Epithelial cell of esophagus (primary cell): ENCODE measurements around the gene NDST1.
"Not testable (repeated sequence)": the region's sequence is repeated elsewhere in the genome, so short reads cannot be mapped to it uniquely, and the experiment has no call there.

Experiments used
- DNase-seq: peaks from one replicate; pipeline ENCODE4 v3.0.0; 2010; ENCODE audit warnings: low read depth
- H3K4me3 ChIP-seq: 2 replicates; pipeline ENCODE4 v1.5.1; 2011; ENCODE audit warnings: mild to moderate bottlenecking, low read length, control low read depth
- CTCF ChIP-seq: IDR thresholded peaks from 2 replicates; pipeline ENCODE4 v1.5.1; 2011; ENCODE audit warnings: low read depth, mild to moderate bottlenecking, low read length, control low read depth, inconsistent platforms; ENCODE audit not compliant: insufficient read depth; ENCODE audit errors: missing control alignments

Gene NDST1

GRCh38 chr5:150512368-150512747 lies 4.4 kb downstream of the NDST1 start:
- DNase-seq = no peak
- TF ChIP-seq CTCF = no peak
- H3K4me3 ChIP-seq = no peak overlapping the region

DNA sequence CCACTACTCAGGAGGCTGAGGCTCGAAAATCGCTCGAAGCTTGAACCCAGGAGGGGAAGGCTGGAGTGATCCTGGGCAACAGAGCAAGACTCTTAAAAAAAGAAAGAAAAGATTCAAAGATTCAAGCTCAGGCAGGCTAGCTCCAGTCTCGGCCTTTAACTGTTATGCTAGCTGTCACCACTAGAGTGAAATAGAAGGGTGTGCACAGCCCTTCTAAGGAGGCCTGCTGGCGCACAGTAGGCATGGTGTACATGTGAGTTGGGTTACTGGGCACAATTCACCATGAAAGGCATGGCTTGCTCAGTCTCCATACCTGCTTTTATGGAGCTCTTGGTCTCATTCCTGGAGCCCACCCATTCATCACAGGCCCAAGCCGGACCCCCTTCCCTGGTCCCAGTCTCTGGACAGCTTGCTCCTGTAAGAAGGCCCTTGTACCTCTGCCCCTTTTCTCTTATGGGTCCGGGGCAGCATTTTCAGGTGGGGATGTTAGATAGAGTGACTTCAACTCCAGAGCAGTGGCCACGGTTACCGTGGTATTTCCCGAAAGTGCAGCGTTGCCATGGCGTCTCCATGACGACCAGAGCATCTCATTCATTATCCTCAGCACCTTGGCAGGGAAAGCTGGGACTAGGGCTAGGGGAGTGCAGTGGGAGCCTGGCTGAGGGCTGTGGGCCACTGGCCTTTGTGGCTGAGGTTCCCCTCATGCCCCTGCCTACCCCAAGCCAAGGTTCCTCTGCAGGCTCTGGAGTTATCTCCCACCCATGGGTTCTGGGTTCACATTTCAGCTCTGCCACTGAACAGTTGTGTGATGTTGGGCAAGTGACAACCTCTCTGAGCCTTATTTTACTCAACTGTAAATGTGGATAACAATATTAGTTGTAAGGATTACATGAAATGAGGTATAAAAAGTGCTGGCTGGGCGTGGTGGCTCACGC lies 5.7 kb downstream of the NDST1 start:
- peak; percentile 25 for TF ChIP-seq CTCF
- H3K4me3 ChIP-seq = no peak overlapping the region
- DNase-seq = no peak

DNA sequence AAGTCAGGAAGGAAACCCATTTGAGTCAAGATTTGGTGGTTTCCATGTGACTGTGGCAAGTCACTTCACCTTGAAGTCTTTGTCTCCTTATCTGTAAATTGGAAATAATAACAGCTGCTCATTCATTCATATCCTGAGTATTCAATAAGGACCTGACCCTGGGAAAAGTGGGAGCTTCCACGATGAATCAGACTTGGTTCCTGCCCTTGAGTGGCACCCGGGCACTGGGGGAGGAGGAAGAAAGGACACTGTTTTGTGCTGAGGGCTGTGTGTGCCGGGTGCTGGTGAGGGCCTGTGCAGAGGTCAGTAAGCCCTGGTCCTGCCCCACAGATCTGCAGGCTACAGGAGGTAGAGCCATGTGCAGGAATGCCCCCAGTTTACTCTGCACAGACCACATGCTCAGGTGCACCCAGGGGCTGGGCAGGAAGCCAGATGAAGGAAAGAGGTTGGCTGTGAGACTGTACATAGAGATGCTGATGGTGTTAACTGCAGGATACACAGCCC lies 6.8 kb downstream of the NDST1 start:
- DNase-seq = no peak
- TF ChIP-seq CTCF = no peak
- no peak overlapping the region for H3K4me3 ChIP-seq

- H3K4me3 ChIP-seq = no peak overlapping the region
- no peak for TF ChIP-seq CTCF
- no peak for DNase-seq
These were observed 7.5 kb downstream of the NDST1 start for GRCh38 chr5:150515446-150515845.

- no peak overlapping the region for H3K4me3 ChIP-seq
- TF ChIP-seq CTCF = no peak
- DNase-seq = no peak
These were observed 8.1 kb downstream of the NDST1 start for GRCh38 chr5:150516011-150516410.

- DNase-seq = peak; percentile 73
- H3K4me3 ChIP-seq = no peak overlapping the region
- no peak for TF ChIP-seq CTCF
These were observed 9.6 kb downstream of the NDST1 start for GRCh38 chr5:150517272-150518152.

DNA sequence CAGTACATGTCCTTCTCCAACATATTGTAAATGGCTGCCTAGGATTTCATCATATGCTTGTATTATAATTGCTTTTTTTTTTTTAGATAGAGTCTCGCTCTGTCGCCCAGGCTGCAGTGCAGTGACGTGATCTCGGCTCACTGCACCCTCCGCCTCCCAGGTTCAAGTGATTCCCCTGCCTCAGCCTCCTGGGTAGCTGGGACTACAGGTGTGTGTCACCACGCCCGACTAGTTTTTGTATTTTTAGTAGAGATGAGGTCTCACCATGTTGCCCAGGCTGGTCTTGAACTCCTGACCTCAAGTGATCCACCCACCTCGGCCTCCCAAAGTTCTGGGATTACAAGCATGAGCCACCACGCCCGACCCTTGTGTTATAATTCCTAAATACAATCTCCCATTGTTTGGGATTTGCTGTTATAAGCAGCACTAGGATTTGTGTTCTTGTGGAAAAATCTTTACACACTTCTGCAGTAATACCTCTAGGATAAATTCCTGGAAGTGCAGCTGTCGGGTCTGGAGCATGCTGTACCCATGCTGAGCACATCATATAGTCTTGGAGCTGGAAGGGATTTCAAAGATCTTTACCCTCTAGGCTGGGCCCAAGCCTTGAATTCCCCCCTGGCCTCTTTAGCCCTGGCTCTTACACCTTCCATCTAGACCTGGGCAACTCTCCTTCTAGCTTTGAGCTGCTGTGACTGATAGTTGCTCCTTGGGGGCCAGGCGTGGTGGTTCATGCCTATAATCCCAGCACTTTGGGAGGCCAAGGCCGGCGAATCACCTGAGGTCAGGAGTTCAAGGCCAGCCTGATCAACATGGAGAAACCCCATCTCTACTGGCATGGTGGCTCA lies 11.0 kb downstream of the NDST1 start:
- not testable (repeated sequence) for DNase-seq, H3K4me3 ChIP-seq
